Caco-2 (cell line): ENCODE measurements around the gene NTN4. TPM values are rescaled to one million over a fixed set of nuclear protein-coding genes. Genes with fewer than 3 reads are reported as not detected.

Source experiments
- BruUV-seq: library from RNA; stranded (reverse); fragments of 400-500 nt; replicated peaks from 2 replicates; lab custom pipeline; 2021; lab: Mats Ljungman, UMichigan
- CTCF ChIA-PET: fragments of 300-600 bp; sonication (Branson Sonifier 250); formaldehyde crosslinking; loops from one replicate; lab custom pipeline; 2022; ENCODE audit warnings: antibody characterized with exemption; lab: Charles Lee
- POLR2A ChIA-PET: fragments of 300-600 bp; sonication (Branson Sonifier 250); formaldehyde crosslinking; loops from one replicate; lab custom pipeline; 2022; ENCODE audit warnings: antibody characterized with exemption; lab: Charles Lee
- DNase-seq, 2 experiments: peaks; one replicate each; pipeline versions ENCODE4 v3.0.0 to v3.0.0-alpha.2; 2020 to 2022
- H3K27me3 ChIP-seq: replicated peaks from 2 replicates; pipeline ENCODE4 v1.6.0; 2011; ENCODE audit warnings: low read length; ENCODE audit not compliant: control insufficient read depth, insufficient read depth
- H3K36me3 ChIP-seq: 2 replicates; pipeline ENCODE4 v1.5.1; 2011; ENCODE audit warnings: low read length; ENCODE audit not compliant: control insufficient read depth, insufficient read depth
- H3K4me1 ChIP-seq: fragments of 250-450 bp; sonication (Bioruptor Pico); 2 replicates; pipeline ENCODE4 v1.5.1; 2020; ENCODE audit warnings: mild to moderate bottlenecking
- H3K4me3 ChIP-seq: 2 replicates; pipeline ENCODE4 v1.5.1; 2011; ENCODE audit warnings: low read depth, mild to moderate bottlenecking, control low read depth, low read length
- H3K9me3 ChIP-seq: fragments of 250-450 bp; sonication (Bioruptor Pico); 2 replicates; pipeline ENCODE4 v1.5.1; 2020; ENCODE audit warnings: mild to moderate bottlenecking, moderate library complexity
- H3K27ac Mint-ChIP-seq: one replicate; pipeline ENCODE4 v1.8.0; 2022; ENCODE audit warnings: mixed read lengths; ENCODE audit not compliant: unreplicated experiment
- H3K27me3 Mint-ChIP-seq: one replicate; pipeline ENCODE4 v1.8.0; 2022; ENCODE audit warnings: mixed read lengths; ENCODE audit not compliant: insufficient read depth, unreplicated experiment
- H3K36me3 Mint-ChIP-seq: one replicate; pipeline ENCODE4 v1.8.0; 2022; ENCODE audit warnings: mild to moderate bottlenecking, mixed read lengths; ENCODE audit not compliant: insufficient read depth, unreplicated experiment
- H3K4me1 Mint-ChIP-seq: one replicate; pipeline ENCODE4 v1.8.0; 2022; ENCODE audit warnings: low read depth, mixed read lengths; ENCODE audit not compliant: unreplicated experiment
- H3K4me3 Mint-ChIP-seq: one replicate; pipeline ENCODE4 v1.8.0; 2022; ENCODE audit warnings: mild to moderate bottlenecking, moderate library complexity, mixed read lengths; ENCODE audit not compliant: unreplicated experiment
- H3K9me3 Mint-ChIP-seq: one replicate; pipeline ENCODE4 v1.8.0; 2022; ENCODE audit warnings: mixed read lengths; ENCODE audit not compliant: unreplicated experiment
- CTCF ChIP-seq, 2 experiments: fragments of 200-600 bp in 1 of 2; IDR thresholded peaks; 1 replicate in 1 of 2; 2 replicates in 1 of 2; pipeline versions ENCODE4 v1.5.1 to v1.8.0; 2011 to 2022; ENCODE audit warnings: antibody characterized with exemption in 1 of 2, control low read depth in 1 of 2, inconsistent platforms in 1 of 2, low read depth in 1 of 2, low read length in 1 of 2, mild to moderate bottlenecking in 1 of 2, moderate library complexity in 1 of 2; ENCODE audit not compliant: insufficient read depth in 1 of 2, severe bottlenecking in 1 of 2, unreplicated experiment in 1 of 2
- intact Hi-C: fragments of 100-400 bp; cut with micrococcal nuclease; formaldehyde crosslinking; loops from one replicate; pipeline ENCODE4 v1.10.0; 2022; ENCODE audit not compliant: unreplicated experiment
- total RNA-seq: library from RNA; stranded (reverse); gene quantifications from 2 replicates; pipeline ENCODE4 v1.2.3, GENCODE V29; 2022

Gene NTN4
- total RNA-seq, 1 experiment from 2014 or later: 54.1 TPM

GRCh38 chr12:95641299-95641952 lies 149.1 kb downstream of the NTN4 start:
- DNase-seq: no peak
- Histone ChIP-seq H3K4me1 (no peaks in the 10 kb centered on the region), H3K4me3 (no peak overlapping the region), H3K9me3 (no peaks in the 10 kb centered on the region), H3K27me3 (no peaks in the 10 kb centered on the region), H3K36me3 (no peaks in the 10 kb centered on the region)
- ChIA-PET POLR2A (no interaction called here), CTCF (no interaction called here)
- no peaks in the 10 kb centered on the region for H3K36me3 Mint-ChIP-seq
- H3K9me3 Mint-ChIP-seq: no peaks in the 10 kb centered on the region
- intact Hi-C loops: no loop called here
- no peak for TF ChIP-seq CTCF (IDR thresholded peaks at IDR 0.05; ENCODE audit: insufficient read depth in 1 of 2, low read depth in 1 of 2, low read length in 1 of 2, severe bottlenecking in 1 of 2, unreplicated experiment in 1 of 2)
- no peaks in the 10 kb centered on the region for H3K27me3 Mint-ChIP-seq
- no peak overlapping the region for H3K4me3 Mint-ChIP-seq
- no peaks in the 10 kb centered on the region for H3K4me1 Mint-ChIP-seq
- no TSS peak for BruUV-seq
- no peak overlapping the region for H3K27ac Mint-ChIP-seq

- Mint-ChIP-seq H3K9me3 (no peaks in the 10 kb centered on the region), H3K27me3 (no peaks in the 10 kb centered on the region), H3K4me3 (no peak overlapping the region), H3K27ac (no peak overlapping the region), H3K36me3 (no peaks in the 10 kb centered on the region), H3K4me1 (no peaks in the 10 kb centered on the region)
- Histone ChIP-seq H3K36me3 (no peaks in the 10 kb centered on the region), H3K4me3 (no peak overlapping the region), H3K27me3 (no peaks in the 10 kb centered on the region), H3K4me1 (no peaks in the 10 kb centered on the region), H3K9me3 (no peaks in the 10 kb centered on the region)
- BruUV-seq: no TSS peak
- ChIA-PET POLR2A (no interaction called here), CTCF (no interaction called here)
- DNase-seq: no peak
- intact Hi-C loops: no loop called here
- TF ChIP-seq CTCF (IDR thresholded peaks at IDR 0.05; ENCODE audit: insufficient read depth in 1 of 2, low read depth in 1 of 2, low read length in 1 of 2, severe bottlenecking in 1 of 2, unreplicated experiment in 1 of 2): no peak
Measured at GRCh38 chr12:95640516-95640915, 150.0 kb downstream of the NTN4 start.

- Histone ChIP-seq H3K36me3 (no peaks in the 10 kb centered on the region), H3K27me3 (no peaks in the 10 kb centered on the region), H3K4me3 (no peak overlapping the region), H3K4me1 (peaks cover 8% of the 10 kb centered on the region), H3K9me3 (no peaks in the 10 kb centered on the region)
- ChIA-PET CTCF (no interaction called here), POLR2A (no interaction called here)
- Mint-ChIP-seq H3K9me3 (no peaks in the 10 kb centered on the region), H3K36me3 (no peaks in the 10 kb centered on the region), H3K27me3 (no peaks in the 10 kb centered on the region), H3K27ac (no peak overlapping the region), H3K4me3 (no peak overlapping the region), H3K4me1 (peaks cover 10% of the 10 kb centered on the region)
- no peak for TF ChIP-seq CTCF (IDR thresholded peaks at IDR 0.05; ENCODE audit: insufficient read depth in 1 of 2, low read depth in 1 of 2, low read length in 1 of 2, severe bottlenecking in 1 of 2, unreplicated experiment in 1 of 2)
- no TSS peak for BruUV-seq
- DNase-seq: no peak
- intact Hi-C loops: no loop called here
Measured at GRCh38 chr12:95637471-95638155, 153.0 kb downstream of the NTN4 start.
